ENCODE results near the gene CBFA2T3. TPM values are rescaled to one million over a fixed set of nuclear protein-coding genes. Genes with fewer than 3 reads are reported as not detected.

CBFA2T3 gene
- total and polyA plus RNA-seq, 10 donors, result 8.4 to 59.8 (median 26.3) TPM

GRCh38 chr16:88913870-88914269 lies 63.1 kb downstream of the CBFA2T3 start:
- DNase-seq, result no peak
- no peak overlapping the region for H3K27ac ChIP-seq
- H3K4me1 ChIP-seq, result peaks cover 11 to 83% (median 50%) of the 10 kb centered on the region in 6 donors
- H3K27me3 ChIP-seq (replicated peaks in 1 of 7), result no peaks in the 10 kb centered on the region
- no peak overlapping the region for H3K4me3 ChIP-seq
- no peaks in the 10 kb centered on the region for H3K9me3 ChIP-seq
- intact Hi-C loops (cut with DNase I; ENCODE audit: low total_unique reads), result no loop called here
- peaks cover 0 to 33% (median 0%) of the 10 kb centered on the region in 6 donors for H3K36me3 ChIP-seq
- 92 to 96% (median 95%) methylated on average over 13 of the region's 13 CpGs for WGBS, 5 donors
- TF ChIP-seq, protein P1, sequence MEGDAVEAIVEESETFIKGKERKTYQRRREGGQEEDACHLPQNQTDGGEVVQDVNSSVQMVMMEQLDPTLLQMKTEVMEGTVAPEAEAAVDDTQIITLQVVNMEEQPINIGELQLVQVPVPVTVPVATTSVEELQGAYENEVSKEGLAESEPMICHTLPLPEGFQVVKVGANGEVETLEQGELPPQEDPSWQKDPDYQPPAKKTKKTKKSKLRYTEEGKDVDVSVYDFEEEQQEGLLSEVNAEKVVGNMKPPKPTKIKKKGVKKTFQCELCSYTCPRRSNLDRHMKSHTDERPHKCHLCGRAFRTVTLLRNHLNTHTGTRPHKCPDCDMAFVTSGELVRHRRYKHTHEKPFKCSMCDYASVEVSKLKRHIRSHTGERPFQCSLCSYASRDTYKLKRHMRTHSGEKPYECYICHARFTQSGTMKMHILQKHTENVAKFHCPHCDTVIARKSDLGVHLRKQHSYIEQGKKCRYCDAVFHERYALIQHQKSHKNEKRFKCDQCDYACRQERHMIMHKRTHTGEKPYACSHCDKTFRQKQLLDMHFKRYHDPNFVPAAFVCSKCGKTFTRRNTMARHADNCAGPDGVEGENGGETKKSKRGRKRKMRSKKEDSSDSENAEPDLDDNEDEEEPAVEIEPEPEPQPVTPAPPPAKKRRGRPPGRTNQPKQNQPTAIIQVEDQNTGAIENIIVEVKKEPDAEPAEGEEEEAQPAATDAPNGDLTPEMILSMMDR (IDR thresholded peaks at IDR 0.05 in 8 of 11, conservative IDR thresholded peaks at IDR 0.05 in 3 of 11), result no peak
- TF ChIP-seq POLR2AphosphoS5 (IDR thresholded peaks at IDR 0.05) (no peak), POLR2A (IDR thresholded peaks at IDR 0.05) (no peak)

DNA sequence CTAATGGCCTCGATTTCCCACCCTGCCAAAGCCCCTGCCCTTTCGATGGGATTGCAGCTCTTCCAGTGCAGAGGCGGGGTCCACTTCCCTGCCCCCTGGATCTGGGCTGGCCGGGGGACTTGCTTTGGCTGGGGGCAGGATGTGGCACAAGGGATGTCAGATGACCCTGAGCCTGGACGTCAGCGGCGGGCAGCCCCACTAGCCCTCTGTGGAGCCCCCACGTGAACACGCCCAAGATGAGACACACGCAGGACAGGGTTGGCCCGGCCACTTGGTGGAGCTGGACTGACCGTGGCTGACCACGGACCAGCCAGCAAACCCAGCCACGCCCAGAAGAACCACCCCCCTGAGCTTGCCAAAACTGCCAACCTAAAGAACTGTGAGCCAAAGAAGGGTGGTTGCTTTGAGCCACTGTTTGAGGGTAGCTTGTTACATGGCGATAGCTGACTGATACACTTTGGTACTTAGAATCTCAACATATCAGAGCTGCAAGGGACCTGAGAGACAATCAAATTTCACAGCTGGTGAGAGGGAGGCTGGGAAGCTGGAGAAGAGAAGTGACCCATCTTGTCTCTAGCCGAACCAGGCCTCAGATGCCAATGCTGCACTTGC lies 63.9 kb downstream of the CBFA2T3 start:
- 87 to 92% (median 88%) methylated on average over 11 to 16 of the region's 16 CpGs for WGBS, 5 donors
- peaks cover 0 to 37% (median 0%) of the 10 kb centered on the region in 6 donors for H3K36me3 ChIP-seq
- intact Hi-C loops (cut with DNase I; ENCODE audit: low total_unique reads), result no loop called here

GRCh38 chr16:88912556-88912955 lies 64.5 kb downstream of the CBFA2T3 start:
- intact Hi-C loops (cut with DNase I; ENCODE audit: low total_unique reads), result no loop called here
- Histone ChIP-seq H3K36me3 (peaks cover 0 to 37% (median 0%) of the 10 kb centered on the region in 6 donors), H3K27me3 (replicated peaks in 1 of 7) (no peaks in the 10 kb centered on the region), H3K9me3 (no peaks in the 10 kb centered on the region), H3K4me1 (peaks cover 8 to 77% (median 44%) of the 10 kb centered on the region in 6 donors), H3K4me3 (no peak overlapping the region), H3K27ac (no peak overlapping the region)
- no peak for TF ChIP-seq POLR2AphosphoS5 (IDR thresholded peaks at IDR 0.05)
- TF ChIP-seq POLR2A (IDR thresholded peaks at IDR 0.05), result no peak
- TF ChIP-seq, protein P1 (IDR thresholded peaks at IDR 0.05 in 8 of 11, conservative IDR thresholded peaks at IDR 0.05 in 3 of 11), result no peak
- DNase-seq, result no peak
- 86 to 92% (median 89%) methylated on average over 10 to 15 of the region's 15 CpGs for WGBS, 5 donors

More for the DNA sequence above, 63.9 kb downstream of the CBFA2T3 start:
- Histone ChIP-seq H3K4me1 (peaks cover 6 to 77% (median 46%) of the 10 kb centered on the region in 6 donors), H3K9me3 (no peaks in the 10 kb centered on the region), H3K27me3 (replicated peaks in 1 of 7) (no peaks in the 10 kb centered on the region), H3K27ac (no peak overlapping the region), H3K4me3 (no peak overlapping the region)
- no peak for DNase-seq
- no peak for TF ChIP-seq POLR2AphosphoS5 (IDR thresholded peaks at IDR 0.05)
- TF ChIP-seq, protein P1 (IDR thresholded peaks at IDR 0.05 in 8 of 11, conservative IDR thresholded peaks at IDR 0.05 in 3 of 11), result no peak
- no peak for TF ChIP-seq POLR2A (IDR thresholded peaks at IDR 0.05)

DNA sequence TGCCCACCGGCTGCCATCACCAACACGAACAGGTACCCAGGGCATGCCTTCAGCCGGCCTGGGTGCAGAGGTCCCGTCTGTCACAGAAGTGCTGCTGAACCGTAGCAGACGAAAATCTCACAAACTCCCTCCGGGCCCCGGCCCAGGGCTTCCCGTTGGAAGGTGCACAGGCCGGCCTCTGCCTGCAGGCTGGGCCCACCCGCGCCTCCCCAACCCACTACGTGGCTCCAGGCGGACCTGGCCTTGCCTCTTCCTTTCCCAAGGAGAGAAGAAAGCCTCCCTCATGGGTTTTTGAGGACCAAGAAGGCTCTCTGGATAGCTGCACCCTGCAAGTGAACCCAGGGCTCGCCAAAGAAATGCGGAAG lies 65.1 kb downstream of the CBFA2T3 start:
- no peaks in the 10 kb centered on the region for H3K27me3 ChIP-seq (replicated peaks in 1 of 7)
- TF ChIP-seq POLR2AphosphoS5 (IDR thresholded peaks at IDR 0.05) (no peak), POLR2A (IDR thresholded peaks at IDR 0.05) (no peak)
- TF ChIP-seq, protein P1 (IDR thresholded peaks at IDR 0.05 in 8 of 11, conservative IDR thresholded peaks at IDR 0.05 in 3 of 11), result no peak
- peaks cover 8 to 75% (median 42%) of the 10 kb centered on the region in 6 donors for H3K4me1 ChIP-seq
- WGBS, 5 donors, result 84 to 91% (median 90%) methylated on average over 13 to 16 of the region's 16 CpGs
- peak overlapping the region in 3 of 8 donors; percentile 70 to 79 (median 74) for H3K27ac ChIP-seq
- no peaks in the 10 kb centered on the region for H3K9me3 ChIP-seq
- peaks cover 0 to 37% (median 0%) of the 10 kb centered on the region in 6 donors for H3K36me3 ChIP-seq
- no peak overlapping the region for H3K4me3 ChIP-seq
- intact Hi-C loops (cut with DNase I; ENCODE audit: low total_unique reads), result no loop called here
- DNase-seq, result no peak

All from spleen (tissue), 11 donors.